CD14-positive monocyte (primary cell): Measurements from ENCODE around the gene COL4A2. TPM values are rescaled to one million over a fixed set of nuclear protein-coding genes. Genes with fewer than 3 reads are reported as not detected.

Experiments
- DNase-seq, 3 donors: peaks; one replicate each; pipeline ENCODE4 v3.0.0-alpha.2; 2011 to 2022
- H2AFZ ChIP-seq: 2 replicates; pipeline ENCODE4 v1.6.0; 2012; ENCODE audit warnings: mild to moderate bottlenecking, low read depth, low read length, inconsistent platforms; ENCODE audit not compliant: insufficient read depth, poor library complexity, severe bottlenecking
- H3K27ac ChIP-seq, 2 donors: 1 replicate in 1 of 2; 2 replicates in 1 of 2; pipeline ENCODE4 v1.5.1; 2012 to 2013; ENCODE audit warnings: low read length in 2 of 2, control low read depth in 1 of 2, inconsistent platforms in 1 of 2, low read depth in 1 of 2, mild to moderate bottlenecking in 1 of 2
- H3K27me3 ChIP-seq, 2 donors: one replicate each; pipeline versions ENCODE4 v1.6.0 to v1.6.1; 2011 to 2013; ENCODE audit warnings: low read length in 2 of 2; ENCODE audit not compliant: control insufficient read depth in 2 of 2, insufficient read depth in 2 of 2
- H3K36me3 ChIP-seq, 2 donors: replicated peaks in 1 of 2; 1 replicate in 1 of 2; 2 replicates in 1 of 2; pipeline versions ENCODE4 v1.5.1 to v1.6.1; 2012 to 2013; ENCODE audit warnings: low read length in 2 of 2, control low read depth in 1 of 2, inconsistent platforms in 1 of 2, mild to moderate bottlenecking in 1 of 2; ENCODE audit not compliant: insufficient read depth in 2 of 2, control insufficient read depth in 1 of 2
- H3K4me1 ChIP-seq, 2 donors: 1 replicate in 1 of 2; 2 replicates in 1 of 2; pipeline versions ENCODE4 v1.5.1 to v1.6.1; 2012 to 2013; ENCODE audit warnings: low read length in 2 of 2, control low read depth in 1 of 2, inconsistent platforms in 1 of 2, mild to moderate bottlenecking in 1 of 2, moderate library complexity in 1 of 2; ENCODE audit not compliant: insufficient read depth in 2 of 2, control insufficient read depth in 1 of 2
- H3K4me2 ChIP-seq: replicated peaks from 2 replicates; pipeline ENCODE3; 2012; ENCODE audit warnings: low read length, moderate library complexity, mild to moderate bottlenecking; ENCODE audit not compliant: poor library complexity, severe bottlenecking; ENCODE audit errors: extremely low read depth
- H3K4me3 ChIP-seq, 3 experiments: fragments of 200-600 bp in 1 of 3; sonication (generic) in 1 of 3; replicated peaks in 1 of 3; 1 replicate in 2 of 3; 2 replicates in 1 of 3; pipeline ENCODE4 v1.5.1; 2011 to 2013; ENCODE audit warnings: low read length in 3 of 3, mild to moderate bottlenecking in 3 of 3, control low read depth in 2 of 3, low read depth in 2 of 3, inconsistent platforms in 1 of 3, moderate library complexity in 1 of 3
- H3K79me2 ChIP-seq: 2 replicates; pipeline ENCODE4 v1.6.0; 2012; ENCODE audit warnings: mild to moderate bottlenecking, control low read depth, inconsistent platforms, low read length, moderate library complexity; ENCODE audit not compliant: insufficient read depth
- H3K9ac ChIP-seq: 2 replicates; pipeline ENCODE4 v1.6.0; 2017; ENCODE audit warnings: low read length, mild to moderate bottlenecking; ENCODE audit not compliant: insufficient read depth, poor library complexity, severe bottlenecking
- H3K9me3 ChIP-seq, 2 donors: replicated peaks in 1 of 2; 1 replicate in 1 of 2; 2 replicates in 1 of 2; pipeline versions ENCODE4 v1.5.1 to v1.6.1; 2012 to 2013; ENCODE audit warnings: low read length in 2 of 2, control low read depth in 1 of 2; ENCODE audit not compliant: control insufficient read depth in 1 of 2, insufficient read depth in 1 of 2
- H4K20me1 ChIP-seq: 2 replicates; pipeline ENCODE4 v1.6.0; 2012; ENCODE audit warnings: mild to moderate bottlenecking, low read length, control low read depth, moderate library complexity; ENCODE audit not compliant: insufficient read depth
- H3K27ac Mint-ChIP-seq, 7 donors: one replicate each; pipeline ENCODE4 v1.8.0; 2020; ENCODE audit warnings: mild to moderate bottlenecking in 7 of 7, mixed read lengths in 7 of 7, moderate library complexity in 6 of 7, inconsistent platforms in 2 of 7
- H3K27me3 Mint-ChIP-seq, 3 donors: one replicate each; pipeline ENCODE4 v1.8.0; 2021 to 2022; ENCODE audit warnings: low read depth in 3 of 3, mild to moderate bottlenecking in 3 of 3, mixed read lengths in 3 of 3, moderate library complexity in 3 of 3, inconsistent platforms in 1 of 3
- H3K36me3 Mint-ChIP-seq, 2 donors: one replicate each; pipeline ENCODE4 v1.8.0; 2020; ENCODE audit warnings: mixed read lengths in 2 of 2, inconsistent platforms in 1 of 2, mild to moderate bottlenecking in 1 of 2
- H3K4me1 Mint-ChIP-seq: one replicate; pipeline ENCODE4 v1.8.0; 2020; ENCODE audit warnings: mild to moderate bottlenecking, mixed read lengths
- H3K4me3 Mint-ChIP-seq, 2 donors: one replicate each; pipeline ENCODE4 v1.8.0; 2020; ENCODE audit warnings: mild to moderate bottlenecking in 2 of 2, mixed read lengths in 2 of 2, moderate library complexity in 1 of 2
- H3K9me3 Mint-ChIP-seq, 7 donors: one replicate each; pipeline ENCODE4 v1.8.0; 2020 to 2022; ENCODE audit warnings: mixed read lengths in 7 of 7, mild to moderate bottlenecking in 6 of 7, moderate library complexity in 6 of 7, inconsistent platforms in 2 of 7
- CTCF ChIP-seq: fragments of 200-600 bp; IDR thresholded peaks from one replicate; pipeline ENCODE4 v1.8.0; 2022; ENCODE audit warnings: antibody characterized with exemption, mild to moderate bottlenecking
- WGBS: methylation state at CpG from one replicate; pipeline ENCODE4 v1.1.5; 2013; ENCODE audit warnings: missing lambda C conversion rate; ENCODE audit not compliant: insufficient coverage; 5-methylcytosine and 5-hydroxymethylcytosine counted together
- intact Hi-C, 2 donors: fragments of 100-400 bp; cut with micrococcal nuclease; formaldehyde crosslinking; loops; one replicate each; pipeline versions ENCODE4 v1.15.0 to v1.15.1; 2023
- polyA plus RNA-seq, 3 donors: library from polyadenylated mRNA; depleted of rRNA in 1 of 3; unstranded in 2 of 3; stranded (reverse) in 1 of 3; fragments of 300-500 nt in 2 of 3; fragments of >200 nt in 1 of 3; fragmentation: Illumina TruSeq in 2 of 3; gene quantifications; 1 replicate in 2 of 3; 2 replicates in 1 of 3; pipeline ENCODE4 v1.2.3, GENCODE V29; 2012 to 2021

Gene COL4A2
- polyA plus RNA-seq, 3 donors, result not detected

GRCh38 chr13:110281736-110282135 is 25.3 kb upstream of the COL4A2 start:
- Histone ChIP-seq H3K9me3 (no peaks in the 10 kb centered on the region), H3K27me3 (peaks cover 0 to 2% of the 10 kb centered on the region in 2 donors), H2AFZ (no peak overlapping the region), H3K9ac (no peak overlapping the region), H4K20me1 (no peaks in the 10 kb centered on the region), H3K79me2 (no peaks in the 10 kb centered on the region), H3K4me2 (no peak overlapping the region), H3K36me3 (no peaks in the 10 kb centered on the region), H3K27ac (no peak overlapping the region), H3K4me1 (no peaks in the 10 kb centered on the region), H3K4me3 (no peak overlapping the region)
- WGBS, result 100% methylated on average over 3 of the region's 5 CpGs
- intact Hi-C loops, result no loop called here
- H3K4me1 Mint-ChIP-seq, result no peaks in the 10 kb centered on the region
- TF ChIP-seq CTCF, result no peak
- H3K9me3 Mint-ChIP-seq, result peaks cover 0 to 10% (median 4%) of the 10 kb centered on the region in 7 donors
- no peaks in the 10 kb centered on the region for H3K36me3 Mint-ChIP-seq
- no peak for DNase-seq
- H3K27ac Mint-ChIP-seq, result no peak overlapping the region
- H3K27me3 Mint-ChIP-seq, result peaks cover 9 to 14% (median 13%) of the 10 kb centered on the region in 3 donors
- H3K4me3 Mint-ChIP-seq, result no peak overlapping the region

- Histone ChIP-seq H3K4me2 (no peak overlapping the region), H3K9ac (no peak overlapping the region), H3K27ac (no peak overlapping the region), H3K9me3 (no peaks in the 10 kb centered on the region), H4K20me1 (no peaks in the 10 kb centered on the region), H3K36me3 (no peaks in the 10 kb centered on the region), H3K4me1 (no peaks in the 10 kb centered on the region), H3K79me2 (no peaks in the 10 kb centered on the region), H2AFZ (no peak overlapping the region), H3K27me3 (peaks cover 0 to 2% of the 10 kb centered on the region in 2 donors), H3K4me3 (no peak overlapping the region)
- H3K9me3 Mint-ChIP-seq, result peaks cover 0 to 10% (median 4%) of the 10 kb centered on the region in 7 donors
- no peak overlapping the region for H3K27ac Mint-ChIP-seq
- no peak for TF ChIP-seq CTCF
- no peaks in the 10 kb centered on the region for H3K4me1 Mint-ChIP-seq
- H3K36me3 Mint-ChIP-seq, result no peaks in the 10 kb centered on the region
- DNase-seq, result no peak
- no peak overlapping the region for H3K4me3 Mint-ChIP-seq
- no CpG with 5 or more reads among the region's 1 CpG for WGBS
- peaks cover 9 to 14% (median 13%) of the 10 kb centered on the region in 3 donors for H3K27me3 Mint-ChIP-seq
- intact Hi-C loops, result no loop called here
Measured at GRCh38 chr13:110282316-110282841, 24.7 kb upstream of the COL4A2 start.
